Type B pancreatic cell (in vitro differentiated cells): Measurements from ENCODE around the gene CNTN1. TPM values are rescaled to one million over a fixed set of nuclear protein-coding genes. Genes with fewer than 3 reads are reported as not detected.

Source experiments
- DNase-seq: peaks from one replicate; pipeline ENCODE4 v3.0.0; 2021; ENCODE audit warnings: mixed read lengths; ENCODE audit not compliant: unreplicated experiment; ENCODE audit errors: extremely low spot score
- H3K27ac Mint-ChIP-seq: 2 replicates; pipeline ENCODE4 v1.8.0; 2021; ENCODE audit warnings: mild to moderate bottlenecking, mixed read lengths
- H3K27me3 Mint-ChIP-seq: 2 replicates; pipeline ENCODE4 v1.8.0; 2021; ENCODE audit warnings: mixed read lengths
- H3K36me3 Mint-ChIP-seq: 2 replicates; pipeline ENCODE4 v1.8.0; 2021; ENCODE audit warnings: mixed read lengths
- H3K4me1 Mint-ChIP-seq: one replicate; pipeline ENCODE4 v1.8.0; 2021; ENCODE audit warnings: mixed read lengths; ENCODE audit not compliant: unreplicated experiment
- H3K4me3 Mint-ChIP-seq: 2 replicates; pipeline ENCODE4 v1.8.0; 2021; ENCODE audit warnings: mild to moderate bottlenecking, mixed read lengths
- H3K9me3 Mint-ChIP-seq: 2 replicates; pipeline ENCODE4 v1.8.0; 2021; ENCODE audit warnings: mixed read lengths
- total RNA-seq: library from RNA; stranded (reverse); gene quantifications from 2 replicates; pipeline ENCODE4 v1.2.1, GENCODE V29; 2021; ENCODE audit warnings: low replicate concordance
- TF ChIP-seq, protein P1 (sequence below): fragments of 200-600 bp; sonication (generic); conservative IDR thresholded peaks from 2 replicates; pipeline ENCODE4 v1.5.0; 2021; ENCODE audit warnings: antibody characterized with exemption, mild to moderate bottlenecking

The CNTN1 gene
- total RNA-seq, 1 donor from 2014 or later = 19.3 TPM

DNA sequence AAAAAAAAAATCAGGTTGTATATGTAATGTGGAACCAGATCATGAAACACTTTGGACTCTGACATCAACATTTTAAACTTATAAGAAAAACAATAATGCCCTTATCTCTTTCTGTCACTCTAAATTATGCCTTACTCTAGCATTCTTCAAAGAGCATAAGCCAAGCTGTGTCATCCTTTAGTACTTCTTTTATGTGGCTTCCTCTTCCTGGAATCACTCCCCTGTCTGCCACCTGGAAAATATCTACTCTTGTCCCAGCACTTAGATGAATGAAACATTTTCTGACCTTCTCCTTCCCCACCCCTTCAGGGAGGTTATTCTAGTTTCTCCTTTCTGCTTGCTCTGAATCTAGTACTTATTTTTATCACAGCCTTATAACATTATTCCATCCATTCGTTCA, 101.2 kb downstream of the CNTN1 start:
- DNase-seq = no peak
- Mint-ChIP-seq H3K27ac (no peak overlapping the region), H3K36me3 (no peaks in the 10 kb centered on the region), H3K4me3 (no peak overlapping the region), H3K27me3 (no peaks in the 10 kb centered on the region), H3K9me3 (no peaks in the 10 kb centered on the region), H3K4me1 (no peaks in the 10 kb centered on the region)
- TF ChIP-seq, protein P1, sequence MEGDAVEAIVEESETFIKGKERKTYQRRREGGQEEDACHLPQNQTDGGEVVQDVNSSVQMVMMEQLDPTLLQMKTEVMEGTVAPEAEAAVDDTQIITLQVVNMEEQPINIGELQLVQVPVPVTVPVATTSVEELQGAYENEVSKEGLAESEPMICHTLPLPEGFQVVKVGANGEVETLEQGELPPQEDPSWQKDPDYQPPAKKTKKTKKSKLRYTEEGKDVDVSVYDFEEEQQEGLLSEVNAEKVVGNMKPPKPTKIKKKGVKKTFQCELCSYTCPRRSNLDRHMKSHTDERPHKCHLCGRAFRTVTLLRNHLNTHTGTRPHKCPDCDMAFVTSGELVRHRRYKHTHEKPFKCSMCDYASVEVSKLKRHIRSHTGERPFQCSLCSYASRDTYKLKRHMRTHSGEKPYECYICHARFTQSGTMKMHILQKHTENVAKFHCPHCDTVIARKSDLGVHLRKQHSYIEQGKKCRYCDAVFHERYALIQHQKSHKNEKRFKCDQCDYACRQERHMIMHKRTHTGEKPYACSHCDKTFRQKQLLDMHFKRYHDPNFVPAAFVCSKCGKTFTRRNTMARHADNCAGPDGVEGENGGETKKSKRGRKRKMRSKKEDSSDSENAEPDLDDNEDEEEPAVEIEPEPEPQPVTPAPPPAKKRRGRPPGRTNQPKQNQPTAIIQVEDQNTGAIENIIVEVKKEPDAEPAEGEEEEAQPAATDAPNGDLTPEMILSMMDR = no peak

DNA sequence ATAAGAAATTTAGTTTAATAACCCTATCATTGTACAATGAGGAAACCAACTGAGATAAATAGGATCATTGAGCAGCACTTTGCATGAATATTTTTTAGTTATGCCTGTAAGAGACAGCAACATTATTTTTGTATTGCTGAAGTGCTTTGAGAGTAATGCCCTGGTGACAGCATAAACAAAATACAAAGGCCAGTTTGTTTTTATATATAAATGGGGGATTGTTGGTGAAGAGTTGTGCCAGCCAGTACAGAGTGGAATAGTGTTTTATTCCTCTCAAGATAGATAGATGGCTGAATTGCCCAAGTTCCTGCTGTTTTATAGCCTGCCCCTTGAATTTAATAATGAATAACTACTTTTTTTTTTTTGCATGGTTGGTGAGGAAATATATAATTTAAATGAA, 101.8 kb downstream of the CNTN1 start:
- H3K36me3 Mint-ChIP-seq = no peaks in the 10 kb centered on the region
- H3K4me1 Mint-ChIP-seq = no peaks in the 10 kb centered on the region
- TF ChIP-seq, protein P1 = no peak
- no peak overlapping the region for H3K4me3 Mint-ChIP-seq
- no peak overlapping the region for H3K27ac Mint-ChIP-seq
- H3K9me3 Mint-ChIP-seq = no peaks in the 10 kb centered on the region
- DNase-seq = no peak
- no peaks in the 10 kb centered on the region for H3K27me3 Mint-ChIP-seq

DNA sequence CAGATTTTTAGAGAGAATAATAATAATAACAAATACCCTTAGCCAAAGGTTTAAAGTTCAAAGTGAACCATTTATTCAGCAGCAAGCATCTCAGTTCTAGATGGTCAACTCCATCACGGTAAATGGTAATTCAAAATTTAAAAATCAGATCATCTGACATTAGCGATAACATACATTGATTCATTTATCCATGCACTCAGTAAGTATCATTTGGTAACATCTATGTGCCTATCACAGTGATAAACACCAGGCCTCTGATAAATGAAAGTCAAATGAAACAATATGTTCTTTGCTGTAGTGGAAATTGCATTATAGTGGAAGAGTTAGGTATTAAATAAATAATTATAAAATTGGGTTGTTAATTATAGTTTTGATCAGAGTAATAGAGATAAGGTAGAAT, 108.8 kb downstream of the CNTN1 start:
- TF ChIP-seq, protein P1 = no peak
- Mint-ChIP-seq H3K36me3 (no peaks in the 10 kb centered on the region), H3K9me3 (no peaks in the 10 kb centered on the region), H3K27ac (no peak overlapping the region), H3K27me3 (no peaks in the 10 kb centered on the region), H3K4me1 (no peaks in the 10 kb centered on the region), H3K4me3 (no peak overlapping the region)
- DNase-seq = no peak

DNA sequence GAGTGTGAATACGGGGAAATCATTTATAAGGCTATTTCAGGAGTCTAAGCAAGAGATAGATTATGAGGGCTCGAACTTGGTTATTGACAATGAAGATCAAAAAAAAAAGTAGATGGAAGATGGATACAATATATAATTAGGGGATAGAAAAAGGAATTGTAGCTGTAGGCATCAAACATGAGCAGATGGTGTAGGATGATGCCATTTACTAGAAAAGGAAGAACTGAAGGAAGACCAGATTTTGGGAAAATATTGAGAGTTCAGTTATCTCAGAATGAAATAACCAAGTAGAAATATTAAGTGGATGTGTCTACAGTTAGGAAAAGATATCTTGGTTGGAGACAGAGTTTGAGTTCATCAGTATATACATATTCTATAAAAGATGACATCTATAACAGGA, 109.6 kb downstream of the CNTN1 start:
- Mint-ChIP-seq H3K36me3 (no peaks in the 10 kb centered on the region), H3K4me1 (no peaks in the 10 kb centered on the region), H3K4me3 (no peak overlapping the region), H3K27ac (no peak overlapping the region), H3K9me3 (no peaks in the 10 kb centered on the region), H3K27me3 (no peaks in the 10 kb centered on the region)
- TF ChIP-seq, protein P1 = no peak
- no peak for DNase-seq

DNA sequence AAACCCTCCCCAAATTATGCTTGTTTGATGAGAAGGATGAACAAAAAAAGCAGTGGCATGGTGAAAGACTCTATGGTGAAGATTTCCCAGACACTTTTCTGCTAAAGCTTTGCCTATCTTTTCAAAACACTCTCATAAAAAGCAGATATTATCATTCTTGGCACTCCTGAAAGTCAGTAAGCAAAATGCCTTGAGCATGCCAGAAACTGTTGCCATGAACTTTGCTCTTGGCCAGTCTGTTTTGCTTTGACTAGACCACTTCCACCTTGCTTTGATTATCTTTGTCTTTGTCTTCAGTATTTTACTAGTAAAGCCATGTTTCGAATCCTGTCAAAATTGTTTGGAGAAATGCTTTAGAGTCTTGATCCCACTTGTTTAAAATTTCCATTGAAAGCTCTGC, 110.4 kb downstream of the CNTN1 start:
- Mint-ChIP-seq H3K4me1 (no peaks in the 10 kb centered on the region), H3K36me3 (no peaks in the 10 kb centered on the region), H3K27me3 (no peaks in the 10 kb centered on the region), H3K4me3 (no peak overlapping the region), H3K9me3 (no peaks in the 10 kb centered on the region), H3K27ac (no peak overlapping the region)
- DNase-seq = no peak
- TF ChIP-seq, protein P1 = no peak
